ENCODE data around the gene SPACA7. TPM values are rescaled to one million over a fixed set of nuclear protein-coding genes. Genes with fewer than 3 reads are reported as not detected.

The SPACA7 gene
- total RNA-seq, 1 experiment from 2014 or later, result not detected

- Histone ChIP-seq H3K9me3 (ENCODE audit: control insufficient read depth in 1 of 2, insufficient read depth in 1 of 2, low read depth in 1 of 2, low read length in 2 of 2) (no peaks in the 10 kb centered on the region), H3K9me2 (ENCODE audit: insufficient read depth) (no peaks in the 10 kb centered on the region), H3K36me3 (ENCODE audit: control insufficient read depth in 1 of 2, insufficient read depth in 2 of 2, low read length in 2 of 2) (no peaks in the 10 kb centered on the region), H2AFZ (ENCODE audit: low read depth, low read length, poor library complexity, severe bottlenecking) (no peak overlapping the region), H3K4me3 (replicated peaks in 1 of 2; ENCODE audit: low read depth in 1 of 2, low read length in 2 of 2) (no peak overlapping the region), H3K4me1 (ENCODE audit: control insufficient read depth in 1 of 2, insufficient read depth in 2 of 2, low read length in 2 of 2) (no peaks in the 10 kb centered on the region), H3K79me2 (ENCODE audit: insufficient read depth, low read length) (no peaks in the 10 kb centered on the region), H4K20me1 (ENCODE audit: insufficient read depth) (no peaks in the 10 kb centered on the region), H3K27ac (ENCODE audit: low read depth, low read length) (no peak overlapping the region), H3K27me3 (ENCODE audit: insufficient read depth, low read length) (peaks cover 19% of the 10 kb centered on the region; the same call in 1 of the 2 replicates), H3K9ac (ENCODE audit: low read length) (no peak overlapping the region), H3K4me2 (ENCODE audit: low read length) (no peak overlapping the region)
- no peak for DNase-seq (ENCODE audit: low read depth, low spot score)
- TF ChIP-seq POLR2AphosphoS5 (IDR thresholded peaks at IDR 0.05; ENCODE audit: low read depth, low read length) (no peak), YY1 (IDR thresholded peaks at IDR 0.05; ENCODE audit: extremely low read depth, insufficient replicate concordance, low read depth, low read length) (no peak), SIN3A (IDR thresholded peaks at IDR 0.05; ENCODE audit: low read depth) (no peak), EZH2 (IDR thresholded peaks at IDR 0.05) (no peak), MAX (IDR thresholded peaks at IDR 0.05) (no peak)
- intact Hi-C loops (cut with micrococcal nuclease), result no loop called here
- ATAC-seq, result no peak
- RAD21 ChIA-PET (ENCODE audit: low non-redundant PET in 1 of 2, low total read pairs in 2 of 2, uncharacterized antibody in 2 of 2, unreplicated experiment in 2 of 2), result no interaction called here
- CTCF ChIA-PET, result no interaction called here
- POLR2A ChIA-PET, result no interaction called here
- no TSS peak for BruUV-seq (replicated peaks)
Measured at GRCh38 chr13:112354330-112355273, 21.6 kb upstream of the SPACA7 start.

GRCh38 chr13:112355274-112355838 is 20.8 kb upstream of the SPACA7 start:
- H3K79me2 ChIP-seq (ENCODE audit: insufficient read depth, low read length), result no peaks in the 10 kb centered on the region
- H2AFZ ChIP-seq (ENCODE audit: low read depth, low read length, poor library complexity, severe bottlenecking), result no peak overlapping the region
- H3K9ac ChIP-seq (ENCODE audit: low read length), result no peak overlapping the region
- ChIA-PET CTCF (no interaction called here), POLR2A (no interaction called here), RAD21 (ENCODE audit: low non-redundant PET in 1 of 2, low total read pairs in 2 of 2, uncharacterized antibody in 2 of 2, unreplicated experiment in 2 of 2) (no interaction called here)
- no peaks in the 10 kb centered on the region for H3K4me1 ChIP-seq (ENCODE audit: control insufficient read depth in 1 of 2, insufficient read depth in 2 of 2, low read length in 2 of 2)
- no peaks in the 10 kb centered on the region for H4K20me1 ChIP-seq (ENCODE audit: insufficient read depth)
- intact Hi-C loops (cut with micrococcal nuclease), result no loop called here
- H3K27me3 ChIP-seq (ENCODE audit: insufficient read depth, low read length), result peaks cover 19% of the 10 kb centered on the region; the same call in 1 of the 2 replicates
- DNase-seq (ENCODE audit: low read depth, low spot score) (no peak), ATAC-seq (no peak)
- H3K9me3 ChIP-seq (ENCODE audit: control insufficient read depth in 1 of 2, insufficient read depth in 1 of 2, low read depth in 1 of 2, low read length in 2 of 2), result no peaks in the 10 kb centered on the region
- no peak overlapping the region for H3K27ac ChIP-seq (ENCODE audit: low read depth, low read length)
- BruUV-seq (replicated peaks), result no TSS peak
- H3K4me3 ChIP-seq (replicated peaks in 1 of 2; ENCODE audit: low read depth in 1 of 2, low read length in 2 of 2), result no peak overlapping the region
- H3K9me2 ChIP-seq (ENCODE audit: insufficient read depth), result no peaks in the 10 kb centered on the region
- no peaks in the 10 kb centered on the region for H3K36me3 ChIP-seq (ENCODE audit: control insufficient read depth in 1 of 2, insufficient read depth in 2 of 2, low read length in 2 of 2)
- H3K4me2 ChIP-seq (ENCODE audit: low read length), result no peak overlapping the region
- TF ChIP-seq ZBTB33 (IDR thresholded peaks at IDR 0.05; ENCODE audit: extremely low read depth, insufficient replicate concordance, low read length), result no peak
- TF ChIP-seq SIN3A (IDR thresholded peaks at IDR 0.05; ENCODE audit: low read depth), result no peak
- no peak for TF ChIP-seq YY1 (IDR thresholded peaks at IDR 0.05; ENCODE audit: extremely low read depth, insufficient replicate concordance, low read depth, low read length)
- TF ChIP-seq MAX (IDR thresholded peaks at IDR 0.05), result no peak
- TF ChIP-seq POLR2AphosphoS5 (IDR thresholded peaks at IDR 0.05; ENCODE audit: low read depth, low read length), result no peak
- TF ChIP-seq SP1 (IDR thresholded peaks at IDR 0.05; ENCODE audit: low read depth), result no peak
- no peak for TF ChIP-seq ZFX (IDR thresholded peaks at IDR 0.05)
- TF ChIP-seq RAD21 (IDR thresholded peaks at IDR 0.05; ENCODE audit: low read depth), result no peak
- no peak for TF ChIP-seq SRF (IDR thresholded peaks at IDR 0.05; ENCODE audit: low read depth)
- no peak for TF ChIP-seq CEBPB (IDR thresholded peaks at IDR 0.05; ENCODE audit: low read depth)
- TF ChIP-seq FOSL1 (IDR thresholded peaks at IDR 0.05; ENCODE audit: low read depth), result no peak
- TF ChIP-seq TCF7L2 (IDR thresholded peaks at IDR 0.05; ENCODE audit: borderline replicate concordance, extremely low read depth, insufficient read depth, insufficient read length), result no peak
- TF ChIP-seq EZH2 (IDR thresholded peaks at IDR 0.05), result no peak
- TF ChIP-seq EGR1 (IDR thresholded peaks at IDR 0.05; ENCODE audit: low read depth), result no peak

All from HCT116 (cell line).